SK-N-SH (cell line): Measurements from ENCODE around the gene EMILIN2. TPM values are rescaled to one million over a fixed set of nuclear protein-coding genes. Genes with fewer than 3 reads are reported as not detected.

Experiments
- CTCF ChIA-PET: fragments of 300-600, 350-600 bp; formaldehyde crosslinking; extraction: SDS; loops from one replicate; lab custom pipeline; 2021; lab: Yijun Ruan, JAX
- POLR2A ChIA-PET: fragments of 350-600 bp; sonication (Branson Sonifier 250); formaldehyde crosslinking; extraction: SDS; loops from one replicate; lab custom pipeline; 2020; ENCODE audit warnings: antibody characterized with exemption, inconsistent platforms; lab: Yijun Ruan, JAX
- DNase-seq: peaks from one replicate; pipeline ENCODE4 v3.0.0; 2012
- H2AFZ ChIP-seq: fragments of 200-600 bp; sonication (generic); 2 replicates; pipeline ENCODE4 v1.8.1; 2016; ENCODE audit warnings: antibody characterized with exemption, mild to moderate bottlenecking, low read depth
- H3F3A ChIP-seq: fragments of 200-600 bp; sonication (generic); replicated peaks from 2 replicates; pipeline ENCODE3; 2016; ENCODE audit warnings: antibody characterized with exemption, mild to moderate bottlenecking; ENCODE audit not compliant: insufficient read depth
- H3K27ac ChIP-seq, 2 experiments: fragments of 200-500 bp in 1 of 2; fragments of 200-600 bp in 1 of 2; sonication (Bioruptor generic) in 1 of 2; sonication (generic), shearing (Covaris generic) in 1 of 2; 2 replicates each; pipeline versions ENCODE4 v1.5.1 to v1.6.1; 2014 to 2016; ENCODE audit warnings: low read depth in 2 of 2, inconsistent platforms in 1 of 2, low read length in 1 of 2, mild to moderate bottlenecking in 1 of 2, mixed read lengths in 1 of 2
- H3K27me3 ChIP-seq: fragments of 200-600 bp; sonication (generic), shearing (Covaris generic); 2 replicates; pipeline ENCODE4 v1.6.1; 2016; ENCODE audit warnings: mixed run types; ENCODE audit not compliant: insufficient read depth
- H3K36me3 ChIP-seq, 2 experiments: fragments of 200-500 bp in 1 of 2; fragments of 200-600 bp in 1 of 2; sonication (Bioruptor generic) in 1 of 2; sonication (generic) in 1 of 2; replicated peaks in 1 of 2; 2 replicates each; pipeline versions ENCODE3 to v1.5.1; 2014 to 2016; ENCODE audit warnings: low read length in 1 of 2, mild to moderate bottlenecking in 1 of 2; ENCODE audit not compliant: insufficient read depth in 2 of 2, control insufficient read depth in 1 of 2
- H3K4me1 ChIP-seq, 2 experiments: fragments of 200-500 bp in 1 of 2; fragments of 200-600 bp in 1 of 2; sonication (Bioruptor generic) in 1 of 2; sonication (generic), shearing (Covaris generic) in 1 of 2; 2 replicates each; pipeline versions ENCODE4 v1.5.1 to v1.6.1; 2014 to 2016; ENCODE audit warnings: low read depth in 1 of 2, low read length in 1 of 2, mixed run types in 1 of 2; ENCODE audit not compliant: insufficient read depth in 2 of 2, control insufficient read depth in 1 of 2
- H3K4me2 ChIP-seq: fragments of 200-600 bp; sonication (generic), shearing (Covaris generic); 2 replicates; pipeline ENCODE4 v1.6.1; 2017; ENCODE audit warnings: mixed run types
- H3K4me3 ChIP-seq, 2 experiments: fragments of 200-500 bp in 1 of 2; fragments of 200-600 bp in 1 of 2; sonication (Bioruptor generic) in 1 of 2; sonication (generic), shearing (Covaris generic) in 1 of 2; 2 replicates each; pipeline versions ENCODE4 v1.5.1 to v1.8.1; 2014 to 2016; ENCODE audit warnings: low read depth in 2 of 2, inconsistent platforms in 1 of 2, low read length in 1 of 2, mild to moderate bottlenecking in 1 of 2, mixed read lengths in 1 of 2, moderate library complexity in 1 of 2
- H3K79me2 ChIP-seq: fragments of 200-600 bp; sonication (generic); 2 replicates; pipeline ENCODE4 v1.8.1; 2017; ENCODE audit warnings: mild to moderate bottlenecking; ENCODE audit not compliant: insufficient read depth
- H3K9ac ChIP-seq: fragments of 200-600 bp; sonication (generic); 2 replicates; pipeline ENCODE4 v1.6.1; 2017; ENCODE audit warnings: mixed run types
- H3K9me2 ChIP-seq: fragments of 200-600 bp; sonication (generic); 2 replicates; pipeline ENCODE4 v1.6.1; 2017; ENCODE audit warnings: mixed run types
- H3K9me3 ChIP-seq: fragments of 200-600 bp; sonication (generic); 2 replicates; pipeline ENCODE4 v1.6.1; 2017; ENCODE audit warnings: mixed run types, mild to moderate bottlenecking, moderate library complexity
- H4K20me1 ChIP-seq: fragments of 200-600 bp; sonication (generic); 2 replicates; pipeline ENCODE4 v1.6.1; 2017; ENCODE audit warnings: mild to moderate bottlenecking, mixed run types; ENCODE audit not compliant: insufficient read depth
- EP300 ChIP-seq, 2 experiments: IDR thresholded peaks; 2 replicates each; pipeline versions ENCODE4 v1.4.0 to v1.6.1; 2012; ENCODE audit warnings: borderline replicate concordance in 1 of 2, low read depth in 1 of 2, low read length in 1 of 2
- FOXJ3 ChIP-seq: sonication (generic); formaldehyde crosslinking; IDR thresholded peaks from 2 replicates; pipeline ENCODE4 v1.5.1; 2020; ENCODE audit warnings: mild to moderate bottlenecking, missing genetic modification reagents
- GATA2 ChIP-seq: sonication (generic); formaldehyde crosslinking; IDR thresholded peaks from 2 replicates; pipeline ENCODE4 v1.5.0; 2020; ENCODE audit warnings: mild to moderate bottlenecking, missing genetic modification reagents
- JUND ChIP-seq: IDR thresholded peaks from 2 replicates; pipeline ENCODE4 v1.4.0; 2012
- MAX ChIP-seq: IDR thresholded peaks from 2 replicates; pipeline ENCODE4 v1.4.0; 2012; ENCODE audit warnings: low read depth
- MEF2A ChIP-seq: IDR thresholded peaks from 2 replicates; pipeline ENCODE4 v1.4.0; 2012; ENCODE audit warnings: low read depth, borderline replicate concordance
- MXI1 ChIP-seq: IDR thresholded peaks from 2 replicates; pipeline ENCODE4 v1.6.1; 2012; ENCODE audit warnings: mild to moderate bottlenecking, low read depth, low read length, improper control_type of control experiment
- NFIC ChIP-seq: IDR thresholded peaks from 2 replicates; pipeline ENCODE4 v1.4.0; 2012; ENCODE audit warnings: borderline replicate concordance
- NRF1 ChIP-seq: IDR thresholded peaks from 2 replicates; pipeline ENCODE4 v1.6.1; 2012; ENCODE audit warnings: low read depth, mild to moderate bottlenecking, low read length
- RAD21 ChIP-seq: IDR thresholded peaks from 2 replicates; pipeline ENCODE4 v1.6.1; 2012; ENCODE audit warnings: mild to moderate bottlenecking, low read length
- REST ChIP-seq: IDR thresholded peaks from 2 replicates; pipeline ENCODE4 v1.6.1; 2012; ENCODE audit warnings: mild to moderate bottlenecking, low read depth, low read length, moderate library complexity
- RXRA ChIP-seq: IDR thresholded peaks from 2 replicates; pipeline ENCODE4 v1.4.0; 2012; ENCODE audit warnings: low read depth, mild to moderate bottlenecking, borderline replicate concordance
- SIN3A ChIP-seq: IDR thresholded peaks from 2 replicates; pipeline ENCODE4 v1.6.1; 2012; ENCODE audit warnings: low read depth, mild to moderate bottlenecking, low read length, moderate library complexity, borderline replicate concordance
- SMC3 ChIP-seq: IDR thresholded peaks from 2 replicates; pipeline ENCODE4 v1.6.1; 2012; ENCODE audit warnings: low read depth, low read length, improper control_type of control experiment
- TCF12 ChIP-seq: IDR thresholded peaks from 2 replicates; pipeline ENCODE4 v1.4.0; 2012
- USF1 ChIP-seq: IDR thresholded peaks from 2 replicates; pipeline ENCODE4 v1.4.0; 2012; ENCODE audit warnings: low read depth, borderline replicate concordance
- USF2 ChIP-seq: fragments of 150-350 bp; IDR thresholded peaks from 2 replicates; pipeline ENCODE4 v1.6.1; 2017; ENCODE audit warnings: antibody characterized with exemption, low read length, low read depth, borderline replicate concordance
- WGBS: methylation state at CpG from one replicate; pipeline ENCODE4 v1.1.6; 2017; ENCODE audit warnings: low lambda C conversion rate; 5-methylcytosine and 5-hydroxymethylcytosine counted together
- polyA plus RNA-seq, 3 experiments: library from polyadenylated mRNA; depleted of rRNA; stranded (reverse); fragments of >200 nt; gene quantifications; 2 replicates each; pipeline ENCODE4 v1.2.3, GENCODE V29; 2012

EMILIN2 gene
- polyA plus RNA-seq, 1 of the 3 experiments (the other 2 are of a cell fraction): 1.4 TPM

- no peak overlapping the region for H3K4me2 ChIP-seq
- no peak overlapping the region for H3K4me3 ChIP-seq
- no peak for DNase-seq
- 62% methylated on average over 7 of the region's 7 CpGs for WGBS
- H3K36me3 ChIP-seq: no peaks in the 10 kb centered on the region
- POLR2A ChIA-PET: no interaction called here
- no peaks in the 10 kb centered on the region for H3K79me2 ChIP-seq
- no peaks in the 10 kb centered on the region; a peak in 1 of 4 replicates for H3K4me1 ChIP-seq
- CTCF ChIA-PET: interaction anchor here (0.7 to 1.6 kb wide), 2 partner anchors 12 to 392 kb away, joined by 3 to 5 read pairs; no protein-coding TSS in a partner anchor
- no peak for TF ChIP-seq EP300 (IDR thresholded peaks at IDR 0.05; ENCODE audit: borderline replicate concordance in 1 of 2, low read depth in 1 of 2, low read length in 1 of 2)
- TF ChIP-seq USF2: no peak
- TF ChIP-seq SMC3: no peak
- TF ChIP-seq MEF2A: no peak
- no peak for TF ChIP-seq RXRA
- TF ChIP-seq MXI1: no peak
- TF ChIP-seq REST: no peak
- TF ChIP-seq MAX: no peak
- H3K9me3 ChIP-seq: no peaks in the 10 kb centered on the region
- no peaks in the 10 kb centered on the region for H3F3A ChIP-seq
- peaks cover 4% of the 10 kb centered on the region; the same call in 1 of the 2 replicates for H3K27me3 ChIP-seq
- H3K9ac ChIP-seq: no peak overlapping the region
- no peak overlapping the region for H3K27ac ChIP-seq
- no peak overlapping the region for H2AFZ ChIP-seq
- H3K9me2 ChIP-seq: no peaks in the 10 kb centered on the region
- H4K20me1 ChIP-seq: no peaks in the 10 kb centered on the region
These were observed 7.3 kb downstream of the EMILIN2 start for GRCh38 chr18:2853926-2854664.

GRCh38 chr18:2854875-2855274, 8.1 kb downstream of the EMILIN2 start:
- no peak for TF ChIP-seq USF1
- TF ChIP-seq SIN3A: no peak
- TF ChIP-seq MXI1: no peak
- TF ChIP-seq TCF12: no peak
- no peak for TF ChIP-seq RAD21
- no peak for TF ChIP-seq FOXJ3 (CRISPR knock-in tag)
- no peak for TF ChIP-seq JUND
- TF ChIP-seq NRF1: no peak
- no peak for TF ChIP-seq GATA2 (CRISPR knock-in tag)
- TF ChIP-seq MAX: no peak
- no peak for TF ChIP-seq NFIC
- WGBS: 79% methylated on average over 6 of the region's 6 CpGs
- Histone ChIP-seq H3K79me2 (no peaks in the 10 kb centered on the region), H2AFZ (no peak overlapping the region), H3K9me3 (no peaks in the 10 kb centered on the region), H3K4me1 (no peaks in the 10 kb centered on the region; a peak in 1 of 4 replicates), H3K4me2 (no peak overlapping the region), H3F3A (no peaks in the 10 kb centered on the region), H4K20me1 (no peaks in the 10 kb centered on the region), H3K9me2 (no peaks in the 10 kb centered on the region), H3K4me3 (no peak overlapping the region), H3K36me3 (no peaks in the 10 kb centered on the region), H3K27ac (no peak overlapping the region), H3K9ac (no peak overlapping the region), H3K27me3 (no peaks in the 10 kb centered on the region; the same call in 1 of the 2 replicates)
- CTCF ChIA-PET: interaction anchor here (0.7 to 1.6 kb wide), 2 partner anchors 11 to 392 kb away, joined by 3 to 5 read pairs; no protein-coding TSS in a partner anchor
- POLR2A ChIA-PET: no interaction called here
- DNase-seq: no peak
